ENCODE results near the gene BEND3.
"Not testable (repeated sequence)": the region's sequence is repeated elsewhere in the genome, so short reads cannot be mapped to it uniquely, and the experiment has no call there.

Gene BEND3

GRCh38 chr6:107114926-107115694 lies at the start of gene BEND3:
Gene BEND3, minus strand, starts transcription at chr6:107115515. Its CDS starts 16,230 bp downstream, at chr6:107099285.
- peak in 1 of 2 experiments; percentile 43 for DNase-seq

- not testable (repeated sequence) for DNase-seq
These were observed 49.0 kb upstream of the BEND3 start for GRCh38 chr6:107164299-107164698.

- no peak for DNase-seq
These were observed 46.2 kb upstream of the BEND3 start for GRCh38 chr6:107161521-107161920.

GRCh38 chr6:107156617-107157016 lies 41.3 kb upstream of the BEND3 start:
- DNase-seq, result no peak

GRCh38 chr6:107154801-107155160 lies 39.5 kb upstream of the BEND3 start:
- DNase-seq, result no peak

GRCh38 chr6:107154131-107154800 lies 39.0 kb upstream of the BEND3 start:
- no peak for DNase-seq

- DNase-seq, result no peak
These were observed 37.5 kb upstream of the BEND3 start for GRCh38 chr6:107152638-107153430.

GRCh38 chr6:107144666-107145065 lies 29.4 kb upstream of the BEND3 start:
- DNase-seq, result no peak

- DNase-seq, result no peak
These were observed 28.7 kb upstream of the BEND3 start for GRCh38 chr6:107144014-107144413.

GRCh38 chr6:107140581-107140980 lies 25.3 kb upstream of the BEND3 start:
- DNase-seq, result no peak

- not testable (repeated sequence) for DNase-seq
These were observed 21.0 kb upstream of the BEND3 start for GRCh38 chr6:107136324-107136723.

- not testable (repeated sequence) for DNase-seq
These were observed 19.8 kb upstream of the BEND3 start for GRCh38 chr6:107135048-107135680.

GRCh38 chr6:107132330-107132954 lies 17.1 kb upstream of the BEND3 start:
- no peak for DNase-seq

- DNase-seq, result no peak
These were observed 14.1 kb upstream of the BEND3 start for GRCh38 chr6:107129370-107129925.

- DNase-seq, result no peak
These were observed 13.3 kb upstream of the BEND3 start for GRCh38 chr6:107128577-107128976.

GRCh38 chr6:107128175-107128574 lies 12.9 kb upstream of the BEND3 start:
- no peak for DNase-seq

- no peak for DNase-seq
These were observed 10.5 kb upstream of the BEND3 start for GRCh38 chr6:107125771-107126170.

GRCh38 chr6:107124934-107125348 lies 9.6 kb upstream of the BEND3 start:
- DNase-seq, result no peak

- DNase-seq, result no peak
These were observed 8.2 kb upstream of the BEND3 start for GRCh38 chr6:107123501-107123900.

GRCh38 chr6:107122748-107123147 lies 7.4 kb upstream of the BEND3 start:
- no peak for DNase-seq

- DNase-seq, result no peak
These were observed 6.7 kb upstream of the BEND3 start for GRCh38 chr6:107121964-107122495.

- DNase-seq, result no peak
These were observed 6.0 kb upstream of the BEND3 start for GRCh38 chr6:107121266-107121665.
